NCI-H1417 treated with DMSO at 0.1 percent for 48 hours (cell line): Measurements from ENCODE around the gene CRABP2.

Source experiments
- DNase-seq: peaks from one replicate; lab custom pipeline; 2025; lab: John Stamatoyannopoulos, UW

CRABP2 gene

DNA sequence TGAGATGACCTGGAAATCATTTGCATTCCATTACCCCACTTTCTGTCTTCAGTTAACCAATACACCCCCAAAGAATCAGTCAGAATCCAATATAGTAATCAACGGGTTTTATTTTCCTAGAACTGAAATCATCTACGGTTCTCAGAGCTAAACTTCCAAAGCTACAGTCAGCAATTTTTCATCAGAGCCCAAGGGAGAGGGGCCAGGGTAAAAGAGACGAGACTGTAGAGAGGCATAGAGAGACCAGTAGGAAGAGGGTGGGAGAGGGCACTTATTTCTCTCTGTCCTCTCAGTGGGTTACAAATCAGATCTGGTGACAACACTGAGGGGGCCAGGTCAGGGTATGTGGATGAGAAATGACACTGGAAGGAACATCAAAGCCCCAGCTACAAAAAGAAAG, 36.6 kb upstream of the CRABP2 start:
- no peak for DNase-seq

GRCh38 chr1:156741481-156741983, 36.1 kb upstream of the CRABP2 start:
- no peak for DNase-seq

- DNase-seq, result peak; percentile 93
These were observed 35.5 kb upstream of the CRABP2 start, which contains the start of gene MRPL24 for GRCh38 chr1:156740741-156741480. Gene MRPL24, minus strand, starts transcription at chr1:156741088. Its CDS starts 2,384 bp downstream, at chr1:156738704.

- no peak for DNase-seq
These were observed 34.9 kb upstream of the CRABP2 start for GRCh38 chr1:156740237-156740740.

- DNase-seq, result no peak
These were observed 33.5 kb upstream of the CRABP2 start for GRCh38 chr1:156738916-156739315.

GRCh38 chr1:156738407-156738806, 33.0 kb upstream of the CRABP2 start:
- DNase-seq, result no peak

GRCh38 chr1:156733989-156734584, 28.7 kb upstream of the CRABP2 start:
- DNase-seq, result no peak

- peak; percentile 79 for DNase-seq
These were observed 23.4 kb upstream of the CRABP2 start, which contains the start of gene ISG20L2 for GRCh38 chr1:156728599-156729462. Gene ISG20L2, minus strand, starts transcription at chr1:156728766. Its CDS starts 1,114 bp downstream, at chr1:156727652.

GRCh38 chr1:156727926-156728598, 22.7 kb upstream of the CRABP2 start, which contains the start of gene METTL25B:
Gene METTL25B, plus strand, starts transcription at chr1:156728469. Its CDS starts 636 bp downstream, at chr1:156729105.
- DNase-seq, result no peak

- DNase-seq, result no peak
These were observed 22.1 kb upstream of the CRABP2 start for GRCh38 chr1:156727492-156727891.

DNA sequence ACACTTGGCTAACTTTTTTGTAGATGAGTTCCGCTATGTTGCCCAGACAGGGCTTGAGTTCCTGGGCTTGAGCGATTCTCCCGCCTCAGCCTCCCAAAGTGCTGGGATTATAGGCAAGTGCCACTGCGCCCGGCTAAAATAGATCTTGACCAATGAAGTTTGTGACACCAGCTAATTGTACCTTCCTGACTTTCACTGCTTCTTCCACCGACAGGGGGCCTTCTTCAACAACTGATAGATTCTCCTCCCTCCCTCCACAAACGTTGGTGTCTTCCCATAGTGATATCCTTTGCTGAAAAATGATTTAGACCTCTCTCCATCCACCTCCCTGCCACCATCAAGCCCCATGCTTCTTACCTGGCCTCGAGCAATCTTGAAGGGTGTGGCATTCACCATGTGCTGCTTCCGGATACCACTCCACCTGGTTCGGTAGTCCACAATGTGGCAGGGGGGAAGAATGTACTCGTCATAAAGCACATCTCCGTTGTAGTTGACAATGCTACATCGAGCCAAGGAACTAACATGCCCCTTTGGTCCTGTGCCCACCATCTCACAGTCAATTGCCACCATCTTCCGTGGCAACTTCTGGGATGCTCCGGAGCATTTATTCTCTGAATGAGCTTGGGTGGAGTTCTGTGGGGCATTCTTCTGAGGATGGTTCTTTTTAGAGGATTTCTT, 21.3 kb upstream of the CRABP2 start:
- no peak for DNase-seq

DNA sequence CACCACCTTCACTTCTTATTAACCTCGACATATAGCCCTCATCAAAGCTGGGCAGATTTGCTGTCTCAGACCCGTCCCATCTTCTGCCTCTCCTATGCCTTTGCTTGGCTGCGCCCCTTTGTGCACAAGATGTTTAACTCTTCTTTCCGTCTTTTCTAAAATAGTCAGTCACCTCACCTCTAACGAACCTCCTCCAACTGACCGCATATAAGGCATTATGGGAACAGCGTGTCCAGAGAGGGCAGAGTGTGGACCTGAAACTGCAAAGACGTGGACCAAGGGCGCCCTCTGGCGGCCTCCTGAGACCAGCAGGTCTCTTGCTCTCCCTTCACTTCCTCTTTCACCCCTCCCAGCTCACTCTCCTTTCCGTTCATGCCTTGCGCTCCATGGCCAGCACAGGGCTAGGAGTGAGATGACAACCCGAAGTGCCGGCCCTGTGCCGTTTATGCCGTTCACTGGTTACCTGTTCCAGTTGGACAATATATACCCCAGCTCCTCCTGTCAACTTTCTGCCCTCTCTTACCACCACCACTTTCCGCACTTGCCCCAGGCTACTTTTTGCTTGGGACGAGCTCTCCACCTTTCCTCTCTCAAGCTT, 20.4 kb upstream of the CRABP2 start:
- DNase-seq, result no peak

DNA sequence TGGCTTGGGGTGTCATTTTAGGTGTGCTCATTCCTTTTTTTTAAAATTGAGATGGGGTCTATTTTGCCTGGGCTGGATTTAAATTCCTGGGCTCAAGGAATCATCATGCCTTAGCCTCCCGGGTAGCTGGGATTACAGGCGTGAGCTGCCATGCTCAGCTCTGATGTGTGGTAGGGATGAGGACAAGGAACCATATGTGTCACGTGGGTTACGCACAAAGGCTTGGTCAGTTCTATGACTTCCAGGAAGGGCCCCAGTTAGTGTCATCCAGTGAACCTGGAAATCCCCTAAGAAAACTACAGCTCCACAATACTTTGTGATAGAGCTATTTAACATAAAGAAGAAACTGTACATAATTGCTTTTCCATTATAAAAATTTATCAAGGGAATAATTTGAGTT, 16.2 kb upstream of the CRABP2 start:
- DNase-seq, result no peak

- DNase-seq, result no peak
These were observed 15.7 kb upstream of the CRABP2 start for GRCh38 chr1:156721131-156721530.

DNA sequence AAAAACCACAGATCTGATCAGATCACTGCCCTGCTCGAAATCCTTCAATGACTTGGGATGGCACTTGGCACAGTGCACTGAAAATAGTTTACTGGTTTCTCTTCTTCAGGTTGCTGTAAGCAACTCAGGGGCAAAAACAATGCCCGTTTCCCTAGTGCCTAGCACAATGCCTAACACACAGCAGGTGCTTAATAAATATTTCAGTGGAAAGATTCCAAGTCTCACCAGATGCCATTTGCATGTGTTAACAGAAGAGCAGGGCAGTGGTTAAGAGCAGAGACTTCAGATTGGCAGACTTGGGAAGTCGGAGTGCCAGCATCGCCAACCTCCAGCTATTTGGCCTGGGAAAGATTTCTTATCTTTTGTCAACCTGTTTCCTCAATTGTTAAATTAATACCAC, 12.0 kb upstream of the CRABP2 start:
- DNase-seq, result no peak

GRCh38 chr1:156714830-156715229, 9.4 kb upstream of the CRABP2 start:
- DNase-seq, result no peak

DNA sequence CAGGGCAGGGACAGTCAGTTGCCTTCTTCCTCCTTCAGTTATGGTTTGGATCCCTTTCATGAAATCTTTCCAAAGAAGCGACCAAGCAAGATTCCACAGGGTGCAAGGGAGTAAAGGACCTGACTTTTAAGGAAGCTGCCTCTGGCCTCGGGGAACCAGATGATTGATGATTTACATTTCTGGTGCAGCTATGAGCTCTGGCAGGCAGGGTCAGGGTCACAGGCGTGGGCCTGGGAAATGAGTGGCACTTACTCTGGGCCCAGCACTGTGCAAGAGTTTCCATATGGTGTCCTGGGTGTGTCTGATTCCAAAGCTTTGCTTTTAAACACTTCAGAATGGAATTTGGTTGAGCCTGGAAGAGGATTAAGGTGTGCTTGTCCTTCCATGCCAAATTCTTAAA, 7.2 kb upstream of the CRABP2 start:
- no peak for DNase-seq

- no peak for DNase-seq
These were observed 5.8 kb upstream of the CRABP2 start for GRCh38 chr1:156711011-156711817.

DNA sequence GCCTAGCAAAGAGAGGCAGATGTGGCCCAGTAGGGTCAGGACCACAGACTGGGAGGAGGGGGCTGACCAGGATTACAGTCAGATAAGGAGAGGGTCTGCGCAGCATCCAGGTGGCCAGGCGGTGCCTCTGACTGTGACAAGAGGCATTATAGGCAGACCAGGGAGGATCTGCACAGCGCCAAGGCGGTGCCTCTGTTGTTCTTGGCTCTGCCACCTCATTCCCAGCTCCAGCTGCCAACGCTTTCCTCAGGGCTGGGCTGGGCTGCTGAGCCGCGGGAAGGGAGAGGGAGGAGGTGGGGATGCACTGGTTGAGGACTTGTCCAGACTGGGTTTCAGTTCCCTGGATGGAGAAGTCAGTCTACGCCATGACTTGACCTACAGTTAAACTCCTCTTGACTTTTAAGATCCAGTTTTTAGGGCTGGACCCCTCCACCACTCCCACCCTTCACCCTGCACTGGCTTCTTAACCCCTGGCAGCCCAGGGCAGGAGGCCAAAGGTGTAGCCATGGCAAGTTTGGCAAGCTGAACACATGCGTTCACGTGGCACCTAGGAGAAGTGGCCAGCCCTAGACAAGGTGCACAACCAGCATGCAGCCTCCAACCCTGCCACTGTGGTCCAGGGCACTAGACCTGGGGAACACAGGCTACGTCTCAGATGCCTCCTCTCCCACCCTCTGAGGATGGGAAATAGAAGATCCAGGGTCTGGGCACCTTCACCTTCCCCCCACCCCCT, 4.5 kb upstream of the CRABP2 start:
- no peak for DNase-seq
